OCI-LY3 (cell line): ENCODE measurements around the gene TRIM34.
A peak's percentile ranks its signal among the peaks of the same experiment; 100 is the strongest.

Experiments
- H2AFZ ChIP-seq: fragments of 200-600, 300-600 bp; shearing (Covaris generic); 2 replicates; pipeline ENCODE4 v1.6.0; 2014; ENCODE audit warnings: antibody characterized with exemption, low read depth, low read length
- H3K27ac ChIP-seq: fragments of 200-600, 300-600 bp; sonication (generic); 2 replicates; pipeline ENCODE4 v1.5.1; 2014; ENCODE audit warnings: mild to moderate bottlenecking, low read length, moderate library complexity, mixed read lengths
- H3K27me3 ChIP-seq: fragments of 200-600, 300-600 bp; sonication (generic); 2 replicates; pipeline ENCODE4 v1.6.1; 2014; ENCODE audit warnings: low read depth, low read length, mixed read lengths
- H3K36me3 ChIP-seq: fragments of 200-600, 300-600 bp; sonication (generic); replicated peaks from 2 replicates; pipeline ENCODE3; 2014; ENCODE audit warnings: low read depth, low read length, mixed read lengths
- H3K4me1 ChIP-seq: fragments of 300-600, 200-600 bp; sonication (generic); 2 replicates; pipeline ENCODE4 v1.6.1; 2014; ENCODE audit warnings: low read length, mixed read lengths
- H3K4me2 ChIP-seq: fragments of 200-600, 300-600 bp; sonication (generic); 2 replicates; pipeline ENCODE4 v1.6.1; 2014; ENCODE audit warnings: low read length, mixed read lengths
- H3K4me3 ChIP-seq: fragments of 300-600, 200-600 bp; sonication (generic); 2 replicates; pipeline ENCODE4 v1.5.1; 2014; ENCODE audit warnings: antibody characterized with exemption, mild to moderate bottlenecking, low read length, moderate library complexity
- H3K79me2 ChIP-seq: fragments of 300-600, 200-600 bp; shearing (Covaris generic); 2 replicates; pipeline ENCODE4 v1.6.1; 2014; ENCODE audit warnings: mild to moderate bottlenecking, low read length, mixed read lengths
- H3K9ac ChIP-seq: fragments of 300-600, 200-600 bp; shearing (Covaris generic); 2 replicates; pipeline ENCODE4 v1.6.0; 2014; ENCODE audit warnings: mild to moderate bottlenecking, low read length, moderate library complexity
- H3K9me3 ChIP-seq: fragments of 200-600, 300-600 bp; shearing (Covaris generic); 2 replicates; pipeline ENCODE4 v1.6.1; 2014; ENCODE audit warnings: low read length, mixed read lengths; ENCODE audit not compliant: insufficient read depth
- H4K20me1 ChIP-seq: fragments of 200-600, 300-600 bp; sonication (generic); 2 replicates; pipeline ENCODE4 v1.6.1; 2016; ENCODE audit warnings: low read length, mixed read lengths; ENCODE audit not compliant: insufficient read depth
- CTCF ChIP-seq: fragments of 200-600, 300-600 bp; sonication (generic); IDR thresholded peaks from 2 replicates; pipeline ENCODE4 v1.5.1; 2014; ENCODE audit warnings: antibody characterized with exemption, low read length, low read depth
- EZH2phosphoT487 ChIP-seq: fragments of 200-600 bp; shearing (Covaris generic); IDR thresholded peaks from 2 replicates; pipeline ENCODE4 v1.6.1; 2018; ENCODE audit warnings: antibody characterized with exemption, mixed run types, low read depth

The TRIM34 gene

DNA sequence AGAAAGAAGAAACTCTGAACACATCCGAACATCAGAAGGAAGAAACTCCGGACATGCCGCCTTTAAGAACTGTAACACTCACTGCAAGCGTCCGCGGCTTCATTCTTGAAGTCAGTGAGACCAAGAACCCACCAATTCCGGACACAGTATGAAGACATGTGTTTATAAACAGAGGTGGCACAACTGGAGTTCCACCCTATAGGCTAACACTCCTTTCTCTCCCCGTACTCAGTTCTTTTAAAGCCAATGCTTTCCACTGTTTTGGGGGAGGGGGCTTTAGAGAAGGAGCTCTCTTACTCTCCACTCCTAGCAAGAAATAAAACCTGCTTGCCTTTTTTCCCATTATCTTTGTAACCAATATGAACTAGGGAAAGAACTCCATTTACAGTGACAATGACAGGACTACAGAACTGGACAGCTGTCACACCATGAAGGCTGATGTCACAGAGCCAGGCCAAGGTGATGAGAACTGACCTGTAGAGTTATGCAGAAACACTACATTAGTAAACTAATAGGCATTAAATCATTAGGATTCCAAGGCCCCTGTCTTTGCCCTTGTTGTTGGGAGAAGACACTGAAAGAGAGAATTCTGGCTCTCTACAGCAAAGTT lies 59.3 kb downstream of the TRIM34 start:
- H2AFZ ChIP-seq, result peak overlapping the region; percentile 99; the same call in 1 of the 2 replicates

GRCh38 chr11:5684646-5685362 lies 60.0 kb downstream of the TRIM34 start, which contains the start of gene TRIM5:
TSS of gene TRIM5 (minus strand) at chr11:5685074. CDS start at chr11:5680177, 4,897 bp downstream.
- peak within 1 kb of the TSS; percentile 99 for H2AFZ ChIP-seq
- peaks cover 6% of the 10 kb centered on the region for H3K79me2 ChIP-seq
- H3K4me2 ChIP-seq, result peak within 1 kb of the TSS; percentile 90
- peak; percentile 76 for TF ChIP-seq CTCF
- TF ChIP-seq EZH2phosphoT487, result no peak
- H3K27me3 ChIP-seq, result no peaks in the 10 kb centered on the region
- H3K9me3 ChIP-seq, result no peaks in the 10 kb centered on the region
- H4K20me1 ChIP-seq, result no peaks in the 10 kb centered on the region
- H3K4me1 ChIP-seq, result peaks cover 18% of the 10 kb centered on the region
- H3K9ac ChIP-seq, result peak within 1 kb of the TSS; percentile 78
- H3K36me3 ChIP-seq, result no peaks in the 10 kb centered on the region
- peak within 1 kb of the TSS; percentile 73 for H3K27ac ChIP-seq
- peak within 1 kb of the TSS; percentile 90 for H3K4me3 ChIP-seq

More for the DNA sequence above, 59.3 kb downstream of the TRIM34 start:
- TF ChIP-seq EZH2phosphoT487 (no peak), CTCF (no peak)
- no peaks in the 10 kb centered on the region for H4K20me1 ChIP-seq
- H3K36me3 ChIP-seq, result no peaks in the 10 kb centered on the region
- H3K27me3 ChIP-seq, result no peaks in the 10 kb centered on the region
- peak overlapping the region; percentile 90 for H3K4me2 ChIP-seq
- H3K79me2 ChIP-seq, result peaks cover 4% of the 10 kb centered on the region
- H3K9ac ChIP-seq, result peak overlapping the region; percentile 78
- peak overlapping the region; percentile 73 for H3K27ac ChIP-seq
- peaks cover 13% of the 10 kb centered on the region for H3K4me1 ChIP-seq
- no peaks in the 10 kb centered on the region for H3K9me3 ChIP-seq
- H3K4me3 ChIP-seq, result peak overlapping the region; percentile 90

GRCh38 chr11:5686426-5686825 lies 61.6 kb downstream of the TRIM34 start:
- H3K9me3 ChIP-seq, result no peaks in the 10 kb centered on the region
- H3K36me3 ChIP-seq, result no peaks in the 10 kb centered on the region
- peaks cover 30% of the 10 kb centered on the region for H3K4me1 ChIP-seq
- peaks cover 20% of the 10 kb centered on the region for H3K79me2 ChIP-seq
- TF ChIP-seq EZH2phosphoT487 (no peak), CTCF (no peak)
- no peak overlapping the region for H3K9ac ChIP-seq
- H4K20me1 ChIP-seq, result no peaks in the 10 kb centered on the region
- no peak overlapping the region for H2AFZ ChIP-seq
- H3K4me3 ChIP-seq, result no peak overlapping the region
- H3K4me2 ChIP-seq, result no peak overlapping the region
- H3K27me3 ChIP-seq, result no peaks in the 10 kb centered on the region
- H3K27ac ChIP-seq, result no peak overlapping the region

- H3K79me2 ChIP-seq, result peaks cover 28% of the 10 kb centered on the region
- no peak overlapping the region for H3K9ac ChIP-seq
- H3K4me3 ChIP-seq, result no peak overlapping the region
- H3K9me3 ChIP-seq, result no peaks in the 10 kb centered on the region
- H3K4me1 ChIP-seq, result peaks cover 41% of the 10 kb centered on the region
- H3K4me2 ChIP-seq, result peak overlapping the region; percentile 95
- no peaks in the 10 kb centered on the region for H3K36me3 ChIP-seq
- TF ChIP-seq CTCF, result no peak
- no peak for TF ChIP-seq EZH2phosphoT487
- no peaks in the 10 kb centered on the region for H4K20me1 ChIP-seq
- H3K27me3 ChIP-seq, result no peaks in the 10 kb centered on the region
- H2AFZ ChIP-seq, result no peak overlapping the region
- H3K27ac ChIP-seq, result peak overlapping the region; percentile 76; the same call in 1 of the 2 replicates
Measured at GRCh38 chr11:5688482-5688881, 63.7 kb downstream of the TRIM34 start.
